Nephron progenitor cell (in vitro differentiated cells): ENCODE data around the gene CYFIP1.

Source experiments
- DNase-seq: peaks from one replicate; pipeline ENCODE4 v3.0.0; 2021
- H3K27ac Mint-ChIP-seq: 2 replicates; pipeline ENCODE4 v1.8.0; 2021; ENCODE audit warnings: mild to moderate bottlenecking, moderate library complexity, mixed read lengths
- H3K27me3 Mint-ChIP-seq: 2 replicates; pipeline ENCODE4 v1.8.0; 2021; ENCODE audit warnings: mild to moderate bottlenecking, low read depth, mixed read lengths; ENCODE audit not compliant: poor library complexity
- H3K36me3 Mint-ChIP-seq: 2 replicates; pipeline ENCODE4 v1.8.0; 2021; ENCODE audit warnings: low read depth, mixed read lengths
- H3K4me1 Mint-ChIP-seq: 2 replicates; pipeline ENCODE4 v1.8.0; 2021; ENCODE audit warnings: mixed read lengths
- H3K4me3 Mint-ChIP-seq: 2 replicates; pipeline ENCODE4 v1.8.0; 2021; ENCODE audit warnings: mild to moderate bottlenecking, moderate library complexity, mixed read lengths
- H3K9me3 Mint-ChIP-seq: 2 replicates; pipeline ENCODE4 v1.8.0; 2021; ENCODE audit warnings: mild to moderate bottlenecking, moderate library complexity, mixed read lengths
- CTCF ChIP-seq: fragments of 200-600 bp; sonication (generic); IDR thresholded peaks from 2 replicates; pipeline ENCODE4 v1.5.0; 2021; ENCODE audit warnings: antibody characterized with exemption

The CYFIP1 gene

DNA sequence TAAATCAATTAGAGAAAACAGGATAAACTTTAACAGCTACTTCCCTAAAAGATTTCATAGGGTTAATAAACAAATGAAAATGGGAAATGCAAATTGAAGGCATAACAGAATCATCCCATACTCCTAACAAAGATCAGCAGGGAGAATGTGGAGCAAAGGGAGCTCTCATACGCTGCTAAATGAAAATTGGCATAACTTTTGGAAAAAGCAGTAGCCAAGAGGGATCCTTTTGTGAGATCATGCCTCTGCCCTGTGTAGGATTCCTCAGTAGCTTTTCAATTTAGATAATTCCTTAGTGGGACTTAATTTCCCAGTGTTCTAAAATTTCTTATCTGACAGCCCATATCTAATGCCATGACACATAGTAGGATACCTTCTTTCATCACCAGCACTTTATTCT, 123.5 kb downstream of the CYFIP1 start:
- Mint-ChIP-seq H3K9me3 (peaks cover 4% of the 10 kb centered on the region), H3K27ac (no peak overlapping the region), H3K4me3 (no peak overlapping the region), H3K36me3 (peaks cover 82% of the 10 kb centered on the region), H3K27me3 (peaks cover 6% of the 10 kb centered on the region), H3K4me1 (peaks cover 14% of the 10 kb centered on the region)
- no peak for TF ChIP-seq CTCF
- DNase-seq: no peak

DNA sequence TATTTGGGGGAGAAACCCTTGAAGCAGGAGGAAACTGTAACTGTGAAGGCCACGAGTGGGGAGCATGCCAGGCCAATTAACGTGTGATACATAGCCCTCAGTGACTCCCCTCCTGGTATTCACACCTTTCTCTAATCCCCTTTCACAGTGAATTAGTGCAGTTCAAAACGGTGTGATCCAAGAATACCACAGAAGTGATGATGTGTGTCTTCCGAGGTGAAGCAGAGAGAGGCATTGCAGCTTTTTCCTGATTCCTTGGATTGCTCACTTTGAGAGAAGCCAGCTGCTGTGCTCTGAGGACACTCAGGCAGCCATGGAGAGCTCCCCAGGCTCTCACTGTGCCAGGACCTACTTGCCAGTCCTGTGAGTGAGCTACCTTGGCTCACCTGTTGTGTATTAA, 124.4 kb downstream of the CYFIP1 start:
- DNase-seq: no peak
- peaks cover 13% of the 10 kb centered on the region for H3K4me1 Mint-ChIP-seq
- peaks cover 6% of the 10 kb centered on the region for H3K27me3 Mint-ChIP-seq
- TF ChIP-seq CTCF: no peak
- H3K4me3 Mint-ChIP-seq: no peak overlapping the region
- H3K27ac Mint-ChIP-seq: no peak overlapping the region
- peaks cover 4% of the 10 kb centered on the region for H3K9me3 Mint-ChIP-seq
- peaks cover 81% of the 10 kb centered on the region for H3K36me3 Mint-ChIP-seq

DNA sequence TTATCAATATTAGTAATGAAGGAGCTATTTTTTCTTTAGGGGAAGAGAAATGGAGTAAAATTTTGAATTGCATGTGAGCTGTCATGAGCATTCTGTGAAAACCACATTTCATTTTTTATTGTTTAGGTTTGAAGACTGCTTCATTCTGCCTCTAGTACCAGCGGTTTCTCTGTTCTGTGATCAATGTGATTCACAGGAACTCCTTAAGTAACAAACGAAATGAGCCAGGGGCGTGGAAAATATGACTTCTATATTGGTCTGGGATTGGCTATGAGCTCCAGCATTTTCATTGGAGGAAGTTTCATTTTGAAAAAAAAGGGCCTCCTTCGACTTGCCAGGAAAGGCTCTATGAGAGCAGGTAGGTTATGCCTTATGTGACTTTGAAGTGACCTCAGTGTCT, 128.7 kb downstream of the CYFIP1 start:
- Mint-ChIP-seq H3K27me3 (peaks cover 3% of the 10 kb centered on the region), H3K4me3 (no peak overlapping the region), H3K36me3 (peaks cover 75% of the 10 kb centered on the region), H3K9me3 (no peaks in the 10 kb centered on the region), H3K4me1 (peaks cover 13% of the 10 kb centered on the region), H3K27ac (no peak overlapping the region)
- no peak for DNase-seq
- no peak for TF ChIP-seq CTCF

DNA sequence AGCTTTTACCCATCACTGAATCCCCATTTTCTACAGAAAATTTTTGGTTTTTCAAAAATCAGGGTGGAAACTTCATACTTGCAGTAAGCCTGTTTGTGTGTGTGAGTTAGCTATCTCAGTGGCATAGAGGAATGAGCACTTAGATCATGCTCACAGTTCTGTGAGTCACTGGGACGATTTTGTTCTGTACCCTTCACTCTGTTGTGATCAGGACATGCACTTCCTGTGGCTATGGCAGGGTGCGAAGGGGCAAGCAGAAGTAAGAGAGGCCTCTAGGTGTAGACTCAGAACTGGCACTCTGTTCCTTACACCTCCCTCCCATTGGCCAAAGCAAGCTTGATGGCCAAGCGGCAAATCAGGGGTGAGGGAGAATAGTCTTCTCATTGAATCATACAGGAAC, 130.1 kb downstream of the CYFIP1 start:
- peaks cover 22% of the 10 kb centered on the region for H3K4me1 Mint-ChIP-seq
- peaks cover 3% of the 10 kb centered on the region for H3K27me3 Mint-ChIP-seq
- H3K27ac Mint-ChIP-seq: no peak overlapping the region
- peaks cover 66% of the 10 kb centered on the region for H3K36me3 Mint-ChIP-seq
- no peaks in the 10 kb centered on the region for H3K9me3 Mint-ChIP-seq
- H3K4me3 Mint-ChIP-seq: no peak overlapping the region
- DNase-seq: no peak
- no peak for TF ChIP-seq CTCF

DNA sequence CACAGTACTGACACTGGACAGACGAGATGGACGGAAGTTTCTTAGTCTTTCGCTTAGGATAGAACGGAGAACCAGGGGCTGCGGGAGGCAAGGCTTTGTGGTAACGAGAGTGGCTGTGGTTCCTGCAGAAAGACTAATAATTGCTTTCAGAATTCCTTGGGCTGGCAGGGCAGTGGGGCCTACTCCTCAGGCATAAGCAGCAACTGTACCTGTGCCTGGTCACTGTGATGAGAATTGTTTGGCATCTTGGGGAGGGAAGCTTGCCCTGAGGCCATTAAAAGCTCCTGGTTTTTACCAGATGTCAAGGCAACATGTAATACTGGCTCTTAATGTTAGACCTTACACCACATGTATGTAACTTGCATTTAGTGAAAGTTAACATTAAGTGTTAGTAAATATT, 134.1 kb downstream of the CYFIP1 start:
- Mint-ChIP-seq H3K27me3 (no peaks in the 10 kb centered on the region), H3K9me3 (no peaks in the 10 kb centered on the region), H3K27ac (peak overlapping the region; percentile 90), H3K36me3 (peaks cover 64% of the 10 kb centered on the region), H3K4me1 (peaks cover 43% of the 10 kb centered on the region), H3K4me3 (peak overlapping the region; percentile 50)
- TF ChIP-seq CTCF: no peak
- DNase-seq: no peak

- H3K27me3 Mint-ChIP-seq: no peaks in the 10 kb centered on the region
- peak overlapping the region; percentile 99 for H3K27ac Mint-ChIP-seq
- DNase-seq: peak; percentile 54
- TF ChIP-seq CTCF: no peak
- no peaks in the 10 kb centered on the region for H3K9me3 Mint-ChIP-seq
- H3K36me3 Mint-ChIP-seq: peaks cover 62% of the 10 kb centered on the region
- H3K4me1 Mint-ChIP-seq: peaks cover 43% of the 10 kb centered on the region
- peak overlapping the region; percentile 57 for H3K4me3 Mint-ChIP-seq
Measured at GRCh38 chr15:22845289-22845900, 134.8 kb downstream of the CYFIP1 start.
